GM04504 (cell line): ENCODE results near the gene HP.

ENCODE experiments used
- DNase-seq: peaks from one replicate; pipeline ENCODE4 v3.0.0-alpha.2; 2012; ENCODE audit warnings: low read depth

Gene HP

GRCh38 chr16:72091217-72091616 lies 36.9 kb downstream of the HP start:
- no peak for DNase-seq

GRCh38 chr16:72092832-72093447 lies 38.6 kb downstream of the HP start:
- peak; percentile 32 for DNase-seq

- peak; percentile 98 for DNase-seq
Observed at GRCh38 chr16:72093448-72094265, 39.4 kb downstream of the HP start, which contains the start of the genes DHX38 and TXNL4B. DHX38 (plus strand) TSS chr16:72093847; CDS start chr16:72096158, 2,311 bp downstream. TXNL4B (minus strand) TSS chr16:72093620; CDS start chr16:72090749, 2,871 bp downstream.

- no peak for DNase-seq
Observed at GRCh38 chr16:72094266-72094610, 39.9 kb downstream of the HP start.

GRCh38 chr16:72098936-72099335 lies 44.6 kb downstream of the HP start:
- no peak for DNase-seq

GRCh38 chr16:72099377-72099818 lies 45.1 kb downstream of the HP start:
- DNase-seq: peak; percentile 13

GRCh38 chr16:72101195-72101594 lies 46.9 kb downstream of the HP start:
- no peak for DNase-seq

- no peak for DNase-seq
Observed at GRCh38 chr16:72104905-72105304, 50.6 kb downstream of the HP start.

GRCh38 chr16:72105978-72106377 lies 51.7 kb downstream of the HP start:
- DNase-seq: no peak

- no peak for DNase-seq
Observed at GRCh38 chr16:72107371-72107770, 53.1 kb downstream of the HP start.

GRCh38 chr16:72108353-72109102 lies 54.2 kb downstream of the HP start:
- no peak for DNase-seq

GRCh38 chr16:72109300-72109699 lies 55.0 kb downstream of the HP start:
- DNase-seq: no peak

- DNase-seq: no peak
Observed at GRCh38 chr16:72109966-72110530, 55.7 kb downstream of the HP start.
